Nephron (organoid): Measurements from ENCODE around the gene RAB15.

ENCODE experiments used
- H3K27ac Mint-ChIP-seq, 3 experiments: 2 replicates each; pipeline ENCODE4 v1.8.0; 2020; ENCODE audit warnings: mixed read lengths in 3 of 3, mild to moderate bottlenecking in 2 of 3, moderate library complexity in 1 of 3
- H3K27me3 Mint-ChIP-seq: 2 replicates; pipeline ENCODE4 v1.8.0; 2021; ENCODE audit warnings: low read depth, mild to moderate bottlenecking, moderate library complexity, mixed read lengths
- H3K36me3 Mint-ChIP-seq: 2 replicates; pipeline ENCODE4 v1.8.0; 2020; ENCODE audit warnings: low read depth, mixed read lengths
- H3K4me1 Mint-ChIP-seq: 2 replicates; pipeline ENCODE4 v1.8.0; 2020; ENCODE audit warnings: mixed read lengths
- H3K4me3 Mint-ChIP-seq, 3 experiments: 2 replicates each; pipeline ENCODE4 v1.8.0; 2020; ENCODE audit warnings: mild to moderate bottlenecking in 3 of 3, mixed read lengths in 3 of 3, moderate library complexity in 2 of 3
- H3K9me3 Mint-ChIP-seq: 2 replicates; pipeline ENCODE4 v1.8.0; 2020; ENCODE audit warnings: mixed read lengths
- CTCF ChIP-seq, 3 experiments: fragments of 200-600 bp; sonication (generic); IDR thresholded peaks; one replicate each; pipeline ENCODE4 v1.5.0; 2021; ENCODE audit warnings: antibody characterized with exemption in 3 of 3; ENCODE audit not compliant: unreplicated experiment in 3 of 3

The RAB15 gene

DNA sequence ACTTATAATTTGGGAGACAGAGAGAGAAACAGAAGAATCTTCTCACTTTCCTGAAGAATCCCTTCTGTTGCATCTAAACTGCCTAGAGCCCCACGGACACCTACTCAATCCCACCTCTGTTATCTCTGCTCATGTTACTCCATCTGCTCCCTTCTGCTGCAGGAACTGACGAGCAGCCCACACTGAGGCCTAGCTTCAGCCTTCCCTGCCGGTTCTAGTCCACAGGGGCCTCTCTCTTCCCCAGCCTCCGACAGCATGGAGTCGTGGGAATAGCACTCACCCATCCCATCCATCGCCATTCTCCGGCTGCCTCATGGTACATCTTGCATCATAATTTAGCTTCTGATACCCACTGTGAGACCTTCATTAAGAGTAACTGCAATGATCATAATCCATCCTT is 4.0 kb downstream of the RAB15 start:
- TF ChIP-seq CTCF (IDR thresholded peaks at IDR 0.05; ENCODE audit: unreplicated experiment in 3 of 3), result no peak
- H3K36me3 Mint-ChIP-seq, result no peaks in the 10 kb centered on the region
- no peak overlapping the region for H3K4me3 Mint-ChIP-seq
- H3K9me3 Mint-ChIP-seq, result no peaks in the 10 kb centered on the region
- peaks cover 38% of the 10 kb centered on the region for H3K4me1 Mint-ChIP-seq
- peaks cover 5% of the 10 kb centered on the region for H3K27me3 Mint-ChIP-seq
- H3K27ac Mint-ChIP-seq, result no peak overlapping the region

GRCh38 chr14:64966976-64967375 is 5.2 kb downstream of the RAB15 start:
- no peaks in the 10 kb centered on the region for H3K36me3 Mint-ChIP-seq
- peaks cover 4% of the 10 kb centered on the region for H3K27me3 Mint-ChIP-seq
- peaks cover 44% of the 10 kb centered on the region for H3K4me1 Mint-ChIP-seq
- no peak for TF ChIP-seq CTCF (IDR thresholded peaks at IDR 0.05; ENCODE audit: unreplicated experiment in 3 of 3)
- peak overlapping the region in 1 of 3 experiments; percentile 80 for H3K27ac Mint-ChIP-seq
- no peaks in the 10 kb centered on the region for H3K9me3 Mint-ChIP-seq
- no peak overlapping the region for H3K4me3 Mint-ChIP-seq

GRCh38 chr14:64965356-64966000 is 6.7 kb downstream of the RAB15 start:
- H3K4me3 Mint-ChIP-seq, result no peak overlapping the region
- H3K36me3 Mint-ChIP-seq, result no peaks in the 10 kb centered on the region
- H3K27me3 Mint-ChIP-seq, result peaks cover 4% of the 10 kb centered on the region
- no peak for TF ChIP-seq CTCF (IDR thresholded peaks at IDR 0.05; ENCODE audit: unreplicated experiment in 3 of 3)
- no peaks in the 10 kb centered on the region for H3K9me3 Mint-ChIP-seq
- no peak overlapping the region for H3K27ac Mint-ChIP-seq
- peaks cover 41% of the 10 kb centered on the region for H3K4me1 Mint-ChIP-seq

- TF ChIP-seq CTCF (IDR thresholded peaks at IDR 0.05; ENCODE audit: unreplicated experiment in 3 of 3), result no peak
- Mint-ChIP-seq H3K4me3 (no peak overlapping the region), H3K36me3 (peaks cover under 1% of the 10 kb centered on the region), H3K9me3 (no peaks in the 10 kb centered on the region), H3K27ac (no peak overlapping the region), H3K27me3 (no peaks in the 10 kb centered on the region), H3K4me1 (peaks cover 30% of the 10 kb centered on the region)
These were observed 8.5 kb downstream of the RAB15 start for GRCh38 chr14:64963611-64964010.

GRCh38 chr14:64960762-64961276 is 11.3 kb downstream of the RAB15 start:
- H3K4me1 Mint-ChIP-seq, result peaks cover 20% of the 10 kb centered on the region
- H3K27ac Mint-ChIP-seq, result no peak overlapping the region
- TF ChIP-seq CTCF (IDR thresholded peaks at IDR 0.05; ENCODE audit: unreplicated experiment in 3 of 3), result no peak
- no peak overlapping the region for H3K4me3 Mint-ChIP-seq
- H3K9me3 Mint-ChIP-seq, result no peaks in the 10 kb centered on the region
- peaks cover 4% of the 10 kb centered on the region for H3K36me3 Mint-ChIP-seq
- H3K27me3 Mint-ChIP-seq, result no peaks in the 10 kb centered on the region

DNA sequence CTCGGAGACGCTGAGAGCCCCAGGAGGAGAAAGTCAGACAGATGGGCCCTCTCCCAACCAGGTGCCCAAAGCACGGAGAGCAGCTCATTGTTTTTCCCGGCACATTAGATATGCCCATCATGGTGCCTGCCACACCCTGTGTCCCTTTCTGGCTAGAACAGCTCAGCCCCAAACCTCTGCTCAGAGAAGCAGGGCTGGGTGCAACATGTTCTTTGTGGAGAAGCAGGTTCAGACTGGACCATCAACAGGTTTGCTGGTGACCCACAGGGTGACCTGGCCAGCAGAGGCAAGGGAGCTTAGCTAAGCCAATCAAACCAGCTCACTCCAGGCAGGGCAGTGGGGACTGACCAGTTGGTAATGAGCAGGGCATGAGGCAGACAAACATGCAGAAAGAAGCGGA is 13.4 kb downstream of the RAB15 start:
- no peaks in the 10 kb centered on the region for H3K27me3 Mint-ChIP-seq
- H3K9me3 Mint-ChIP-seq, result no peaks in the 10 kb centered on the region
- H3K4me3 Mint-ChIP-seq, result no peak overlapping the region
- H3K4me1 Mint-ChIP-seq, result peaks cover 17% of the 10 kb centered on the region
- no peak overlapping the region for H3K27ac Mint-ChIP-seq
- H3K36me3 Mint-ChIP-seq, result peaks cover 7% of the 10 kb centered on the region
- TF ChIP-seq CTCF (IDR thresholded peaks at IDR 0.05; ENCODE audit: unreplicated experiment in 3 of 3), result no peak
